GM08714 (cell line): ENCODE measurements around the gene AANAT.

ENCODE experiments used
- H3K4me3 ChIP-seq: fragments of 200-500 bp; sonication (Bioruptor generic); 2 replicates; pipeline ENCODE4 v1.5.1; 2014; ENCODE audit warnings: mild to moderate bottlenecking, low read length, inconsistent platforms
- ZNF274 ChIP-seq: IDR thresholded peaks from 2 replicates; pipeline ENCODE4 v1.6.1; 2012; ENCODE audit warnings: mild to moderate bottlenecking, low read depth, low read length

The AANAT gene

DNA sequence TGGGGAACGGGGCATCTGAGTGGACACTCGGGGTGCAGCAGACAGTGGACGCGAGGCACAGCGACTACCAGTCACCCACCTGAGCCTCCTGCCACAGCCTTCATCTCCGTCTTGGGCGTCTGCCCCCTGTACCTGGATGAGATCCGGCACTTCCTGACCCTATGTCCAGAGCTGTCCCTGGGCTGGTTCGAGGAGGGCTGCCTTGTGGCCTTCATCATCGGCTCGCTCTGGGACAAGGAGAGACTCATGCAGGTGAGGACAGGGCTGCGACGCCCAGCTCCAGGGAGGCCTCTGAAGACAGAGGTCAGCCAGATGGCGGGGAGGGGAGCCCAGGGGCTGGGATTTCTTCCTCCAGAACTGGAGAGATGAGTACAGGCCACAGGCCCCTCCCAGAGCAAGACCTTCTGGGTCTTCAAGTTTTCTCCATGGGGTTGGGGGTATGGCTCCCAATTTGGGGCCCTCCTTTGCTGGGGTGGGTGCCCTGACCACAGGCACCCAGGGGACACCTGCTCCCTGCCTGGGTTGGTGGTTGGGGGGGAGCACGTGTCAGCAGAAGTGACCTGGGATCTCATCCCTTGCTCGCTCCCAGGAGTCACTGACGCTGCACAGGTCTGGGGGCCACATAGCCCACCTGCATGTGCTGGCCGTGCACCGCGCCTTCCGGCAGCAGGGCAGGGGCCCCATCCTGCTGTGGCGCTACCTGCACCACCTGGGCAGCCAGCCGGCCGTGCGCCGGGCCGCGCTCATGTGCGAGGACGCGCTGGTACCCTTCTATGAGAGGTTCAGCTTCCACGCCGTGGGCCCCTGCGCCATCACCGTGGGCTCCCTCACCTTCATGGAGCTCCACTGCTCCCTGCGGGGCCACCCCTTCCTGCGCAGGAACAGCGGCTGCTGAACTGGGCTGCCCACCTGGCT, 1.9 kb downstream of the AANAT start:
- H3K4me3 ChIP-seq = no peak overlapping the region
- no peak for TF ChIP-seq ZNF274

DNA sequence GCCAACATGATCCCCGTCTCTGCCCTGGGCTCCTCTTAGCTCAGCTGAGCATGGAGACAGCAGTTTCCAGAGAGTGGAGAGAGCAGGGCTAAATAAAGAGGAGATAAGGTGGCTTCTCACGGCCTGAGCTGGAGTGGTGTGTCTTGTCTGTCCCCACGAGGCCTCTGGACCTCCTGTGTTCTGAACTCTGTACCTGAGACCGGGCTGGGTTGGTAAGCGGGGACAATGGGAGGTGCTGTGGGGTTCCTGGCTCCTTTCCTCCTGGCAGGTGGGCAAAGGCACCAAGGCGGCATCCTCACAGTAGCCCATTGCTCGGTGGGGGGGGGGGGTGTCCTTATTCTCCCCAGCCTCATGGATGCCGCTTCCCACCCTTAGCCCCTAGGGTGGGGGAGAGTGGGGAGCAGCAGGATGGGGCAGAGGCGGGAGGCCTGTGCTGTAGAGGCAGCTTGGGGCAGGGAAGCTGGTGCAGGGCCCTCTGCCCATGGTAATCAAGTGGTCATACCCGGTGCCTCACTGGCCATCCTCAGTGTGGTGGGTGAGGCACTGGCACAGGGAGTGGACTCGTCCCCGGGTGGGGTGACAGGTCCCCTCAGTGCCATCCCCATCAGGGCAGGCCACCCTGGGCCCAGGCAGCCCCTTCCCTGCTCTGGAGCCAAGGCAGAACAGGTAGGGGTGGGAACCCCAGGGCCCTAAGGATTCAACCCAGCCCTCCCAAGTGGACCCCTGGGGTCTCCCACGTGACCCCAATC, 2.8 kb downstream of the AANAT start:
- H3K4me3 ChIP-seq = no peak overlapping the region
- TF ChIP-seq ZNF274 = no peak

DNA sequence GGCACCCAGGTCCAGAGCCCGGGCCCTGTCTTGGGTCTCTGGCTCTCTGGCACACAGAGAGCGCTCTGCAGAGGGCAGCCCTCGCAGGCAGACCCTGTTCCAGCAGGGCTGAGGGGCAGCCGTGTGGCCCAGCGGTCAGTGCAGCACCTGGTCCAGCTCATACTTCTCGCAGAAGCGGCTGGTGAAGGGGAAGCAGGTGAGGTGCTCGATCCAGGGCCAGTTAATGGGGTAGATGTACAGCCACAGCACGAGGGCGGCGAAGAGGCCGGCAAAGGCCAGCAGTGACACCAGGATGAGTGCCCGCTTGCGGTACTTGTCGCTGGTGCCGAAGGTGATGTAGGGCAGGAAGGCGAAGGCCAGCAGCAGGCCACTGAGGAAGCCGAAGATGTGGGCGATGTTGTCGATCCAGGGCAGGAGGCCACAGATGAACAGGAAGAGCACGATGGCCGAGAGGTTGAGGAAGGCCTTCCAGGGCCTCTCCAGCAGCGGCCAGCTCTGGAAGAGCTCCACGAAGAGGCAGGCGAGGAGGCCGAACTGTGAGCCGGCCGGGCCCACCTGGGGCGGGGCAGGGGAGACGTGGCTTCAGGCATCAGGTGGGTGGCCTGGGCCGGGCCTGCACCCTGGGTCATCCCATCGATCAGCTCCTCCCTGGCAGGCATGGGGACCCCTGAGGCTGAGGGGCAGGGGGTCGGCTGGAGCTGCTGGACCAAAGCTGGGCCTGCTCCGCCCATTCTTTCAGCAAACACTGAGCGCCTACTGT, 4.3 kb downstream of the AANAT start:
- no peak for TF ChIP-seq ZNF274
- no peak overlapping the region for H3K4me3 ChIP-seq

DNA sequence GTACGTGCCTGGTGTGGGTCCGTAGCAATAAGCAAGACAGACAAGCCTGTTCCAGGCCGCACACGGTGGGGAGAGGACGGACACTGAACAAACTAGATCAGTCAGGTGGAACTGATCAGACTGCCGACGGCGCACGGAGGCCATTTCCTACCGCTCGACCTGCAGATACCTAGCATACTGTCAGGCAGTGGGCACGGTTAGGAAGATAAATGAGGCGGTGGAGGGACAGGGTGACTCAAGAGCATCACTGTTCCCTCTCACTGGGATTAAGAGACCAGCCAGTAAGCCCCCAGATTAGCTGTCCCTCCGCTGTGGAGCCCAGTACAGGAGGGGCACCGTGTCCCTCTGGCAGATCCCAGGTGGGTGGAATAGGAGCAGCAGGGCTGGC, 4.8 kb downstream of the AANAT start:
- TF ChIP-seq ZNF274 = no peak
- H3K4me3 ChIP-seq = no peak overlapping the region

DNA sequence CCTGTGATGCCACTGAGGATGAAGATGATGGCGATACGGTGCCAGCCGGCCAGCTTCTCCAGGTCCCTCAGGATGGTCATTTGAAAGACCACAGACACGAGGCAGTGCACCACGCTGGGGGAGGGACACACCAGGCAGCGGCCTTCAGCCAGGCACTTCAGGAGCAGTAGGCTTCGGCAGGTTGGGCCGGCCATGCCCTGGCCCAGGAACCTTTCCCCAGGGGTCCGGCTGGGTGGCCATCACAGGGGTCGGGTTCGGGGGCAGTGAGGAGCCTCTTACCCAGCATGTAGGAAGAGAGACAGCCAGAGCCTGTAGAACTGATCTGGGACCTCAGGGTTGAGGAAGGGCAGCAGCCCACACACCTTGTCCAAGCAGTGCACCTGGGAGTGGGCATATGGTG, 5.3 kb downstream of the AANAT start:
- H3K4me3 ChIP-seq = no peak overlapping the region
- TF ChIP-seq ZNF274 = no peak

DNA sequence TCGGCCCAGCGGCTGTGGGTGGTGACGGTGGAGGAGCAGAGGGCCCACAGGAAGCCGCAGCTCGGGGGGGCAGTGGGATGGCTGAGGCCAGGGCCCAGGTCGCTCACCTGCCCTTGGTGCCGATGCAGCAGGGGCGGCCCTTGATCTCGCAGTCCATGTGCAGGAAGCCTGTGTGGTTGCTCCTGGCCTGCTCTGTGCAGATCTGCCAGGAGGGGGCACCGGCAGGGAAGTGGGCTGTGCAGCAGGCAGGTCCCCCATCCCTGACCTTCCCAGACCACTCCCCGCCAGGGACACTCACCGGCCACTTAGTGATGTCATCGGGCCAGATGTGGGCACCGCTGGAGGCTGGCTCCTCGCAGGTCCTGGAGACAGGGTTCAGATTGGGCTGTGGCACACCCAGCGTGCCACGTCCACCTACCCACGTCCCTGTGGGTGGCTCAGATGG, 6.2 kb downstream of the AANAT start:
- no peak for TF ChIP-seq ZNF274
- H3K4me3 ChIP-seq = no peak overlapping the region

DNA sequence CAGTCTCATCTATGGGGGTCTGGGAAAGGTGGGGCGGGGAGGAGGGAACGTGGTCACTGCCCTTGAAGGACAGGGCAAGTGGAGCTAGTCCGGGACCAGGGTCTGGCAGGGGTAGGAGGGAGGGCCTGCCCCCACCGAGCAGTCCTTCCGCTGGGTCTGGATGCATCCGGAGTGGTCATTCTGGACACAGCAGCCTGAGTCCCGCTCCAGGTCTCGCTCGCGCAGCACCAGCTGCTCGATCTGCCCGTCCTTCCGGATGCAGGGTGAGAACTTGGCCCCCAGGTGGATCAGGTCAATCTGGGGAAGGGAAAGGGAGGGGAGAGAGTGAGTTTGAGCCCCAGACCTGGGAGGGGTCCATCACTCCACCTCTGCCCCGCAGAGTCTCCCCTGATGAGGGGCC, 6.8 kb downstream of the AANAT start:
- H3K4me3 ChIP-seq = no peak overlapping the region
- no peak for TF ChIP-seq ZNF274

DNA sequence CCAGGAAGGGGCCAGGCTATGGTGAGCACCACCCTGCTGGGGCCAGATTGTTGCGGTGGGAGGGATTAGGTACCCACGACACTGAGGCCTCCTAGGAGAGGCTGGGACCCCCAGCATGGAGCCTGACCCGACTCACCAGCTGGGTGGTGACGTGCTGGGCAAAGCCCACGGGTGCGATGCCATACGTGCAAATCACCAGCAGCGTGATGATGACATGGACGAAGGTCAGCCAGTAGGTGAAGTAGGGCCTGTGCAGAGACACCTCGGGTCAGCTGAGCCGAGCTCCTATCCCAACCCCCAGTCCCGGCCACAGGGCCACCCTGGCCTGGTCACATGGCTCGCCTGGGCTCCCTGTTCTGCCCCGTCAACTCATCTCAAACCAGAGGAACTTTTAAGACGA, 7.5 kb downstream of the AANAT start:
- H3K4me3 ChIP-seq = no peak overlapping the region
- no peak for TF ChIP-seq ZNF274

DNA sequence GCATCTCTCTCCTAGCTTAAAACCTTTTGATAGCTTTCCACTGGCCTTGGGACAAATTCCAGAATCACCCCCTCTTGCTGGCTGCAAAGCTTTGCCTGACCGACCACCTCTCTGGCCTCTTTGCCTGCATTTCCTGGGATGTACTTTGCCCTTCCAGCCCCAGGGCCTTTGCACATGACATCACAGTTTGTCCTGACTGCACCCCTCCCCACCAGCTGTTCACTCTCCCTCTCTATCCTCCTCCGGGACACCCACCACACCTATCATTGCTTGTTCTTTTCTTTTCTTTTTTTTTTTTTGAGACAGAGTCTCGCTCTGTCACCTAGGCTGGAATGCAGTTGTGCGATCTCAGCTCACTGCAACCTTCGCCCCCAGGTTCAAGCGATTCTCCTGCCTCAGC, 7.9 kb downstream of the AANAT start:
- no peak overlapping the region for H3K4me3 ChIP-seq
- TF ChIP-seq ZNF274 = no peak

DNA sequence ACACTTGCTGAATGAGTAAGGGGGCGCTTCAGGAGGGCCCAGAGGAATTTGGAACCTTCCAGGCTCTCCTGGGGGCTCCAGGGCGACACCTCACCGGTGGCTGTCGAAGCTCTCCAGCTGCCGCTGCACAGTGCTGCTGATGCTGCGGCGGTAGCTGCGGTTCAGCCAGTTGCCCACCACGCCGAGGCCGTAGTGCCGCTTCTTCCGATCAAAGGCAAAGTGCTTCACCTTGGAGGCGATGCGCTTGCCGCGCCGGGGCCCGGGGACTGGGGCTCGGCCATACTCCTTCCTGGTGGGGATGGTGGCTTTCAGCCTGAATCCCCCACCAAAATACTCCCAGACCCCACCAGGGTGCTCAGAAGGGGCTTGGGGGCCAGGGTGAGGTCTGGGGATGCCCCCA, 9.3 kb downstream of the AANAT start:
- TF ChIP-seq ZNF274 = no peak
- no peak overlapping the region for H3K4me3 ChIP-seq

DNA sequence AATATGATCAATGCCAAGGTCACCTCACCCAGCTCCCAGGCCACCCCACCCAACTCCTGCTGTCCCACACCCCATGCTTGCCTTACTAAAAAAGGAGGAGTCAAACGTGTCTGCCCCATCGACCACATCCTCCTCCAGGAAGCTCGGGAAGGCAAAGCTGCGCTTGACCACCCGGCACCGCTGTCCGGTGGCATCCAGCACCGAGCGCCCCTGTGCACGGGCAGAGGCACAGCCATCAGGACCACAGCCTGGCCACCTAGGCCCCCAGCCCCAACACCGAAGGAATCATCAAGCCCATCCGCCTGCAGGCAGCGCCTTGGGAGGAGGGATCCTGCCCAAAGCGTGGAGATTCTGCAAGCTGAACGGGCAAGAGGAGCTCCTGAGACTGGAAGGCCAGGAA, 10.2 kb downstream of the AANAT start:
- no peak for TF ChIP-seq ZNF274
- no peak overlapping the region for H3K4me3 ChIP-seq

DNA sequence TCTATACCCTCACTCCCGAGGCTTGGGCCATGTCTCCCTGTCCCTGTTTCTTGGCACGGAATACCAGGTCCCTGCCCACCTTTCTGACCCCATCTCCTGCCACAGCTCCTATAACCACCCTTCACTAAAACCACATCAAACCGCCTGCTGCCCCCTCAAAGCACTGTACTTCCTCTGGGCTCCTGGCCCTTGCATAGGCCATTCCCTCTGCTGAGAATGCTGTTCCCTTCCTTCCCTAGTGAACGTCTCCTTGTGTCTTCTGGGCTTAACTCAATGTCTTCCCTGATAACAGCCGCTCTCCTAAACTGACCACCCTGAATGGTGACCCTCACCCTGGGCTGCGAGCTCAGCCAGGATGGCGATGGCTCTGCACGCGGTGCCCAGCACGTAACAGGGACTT, 10.7 kb downstream of the AANAT start:
- no peak for TF ChIP-seq ZNF274
- H3K4me3 ChIP-seq = no peak overlapping the region

DNA sequence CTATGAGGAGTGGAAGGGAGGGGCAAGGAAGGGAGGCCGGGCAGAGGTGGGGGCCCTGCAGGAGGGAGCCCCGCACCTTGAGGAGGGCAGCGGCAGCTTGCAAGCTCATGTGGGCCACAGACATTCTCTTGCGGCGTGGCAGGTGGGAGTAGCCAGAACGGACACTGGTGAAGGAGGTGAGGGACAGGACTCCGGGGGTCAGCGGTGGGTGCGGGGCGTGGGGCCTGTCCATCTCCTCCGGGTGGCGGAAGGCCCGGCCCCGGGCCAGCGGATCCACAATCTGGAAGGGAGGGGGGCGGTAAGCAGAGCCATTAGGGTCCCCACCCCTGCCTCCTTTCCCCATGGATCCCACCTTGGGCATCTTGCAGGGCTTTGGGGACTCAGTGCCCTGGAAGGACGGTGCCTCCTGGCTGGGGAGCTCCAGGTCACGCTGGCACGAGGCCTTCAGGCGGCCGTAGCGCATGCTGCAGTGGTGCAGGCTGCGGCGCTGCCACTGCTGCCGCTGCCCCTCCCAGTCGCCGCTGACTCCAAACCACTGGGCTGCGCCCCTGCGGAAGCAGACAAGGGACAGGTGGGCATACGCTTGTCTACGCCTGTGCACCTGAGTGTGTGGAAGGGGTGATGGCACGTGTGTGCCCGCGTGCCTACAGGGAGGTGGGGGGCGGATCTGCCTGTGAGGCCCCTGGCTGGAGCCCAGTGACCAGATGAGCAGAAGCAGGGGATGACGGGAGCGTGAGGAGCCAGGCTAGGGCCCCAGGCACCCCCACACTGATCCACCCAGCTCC, 11.5 kb downstream of the AANAT start:
- no peak for TF ChIP-seq ZNF274
- H3K4me3 ChIP-seq = no peak overlapping the region
